ENCODE measurements around the gene UST.
"Not testable (repeated sequence)": the region's sequence is repeated elsewhere in the genome, so short reads cannot be mapped to it uniquely, and the experiment has no call there.

Gene UST

GRCh38 chr6:149103950-149104349 is 357.1 kb downstream of the UST start:
- not testable (repeated sequence) for DNase-seq

- no peak for DNase-seq
These were observed 360.7 kb downstream of the UST start for GRCh38 chr6:149107520-149107919.

- DNase-seq, result no peak
These were observed 361.4 kb downstream of the UST start for GRCh38 chr6:149108038-149108748.

GRCh38 chr6:149108749-149109100 is 361.9 kb downstream of the UST start:
- no peak for DNase-seq

GRCh38 chr6:149109397-149110070 is 362.7 kb downstream of the UST start:
- DNase-seq, result no peak

- DNase-seq, result no peak
These were observed 364.8 kb downstream of the UST start for GRCh38 chr6:149111556-149112115.

- DNase-seq, result no peak
These were observed 366.1 kb downstream of the UST start for GRCh38 chr6:149112976-149113375.

GRCh38 chr6:149114167-149114566 is 367.3 kb downstream of the UST start:
- DNase-seq, result no peak

GRCh38 chr6:149118737-149119653 is 372.2 kb downstream of the UST start:
- no peak for DNase-seq

- no peak for DNase-seq
These were observed 376.3 kb downstream of the UST start for GRCh38 chr6:149122850-149123821.

GRCh38 chr6:149125309-149125708 is 378.5 kb downstream of the UST start:
- DNase-seq, result no peak

Measured in stimulated activated CD4-positive, alpha-beta T cell treated with anti-CD3 and anti-CD28 coated beads, Interleukin-4, amount 100 ng/mL, for 4 hours (primary cell).